Activated CD4-positive, alpha-beta memory T cell treated with anti-CD3 and anti-CD28 coated beads, Interleukin-2, amount 10 ng/mL, durations not matched to agents 7 days and 5 days (primary cell): Measurements from ENCODE around the gene FOXD3. TPM values are rescaled to one million over a fixed set of nuclear protein-coding genes. Genes with fewer than 3 reads are reported as not detected.

Experiments
- total RNA-seq, 2 experiments: library from RNA; stranded (reverse); gene quantifications; one replicate each; pipeline ENCODE4 v1.2.3, GENCODE V29; 2021

The FOXD3 gene
- total RNA-seq, 2 experiments from 2014 or later = not detected

Other genes starting within 250 kb of the FOXD3 start
- 10 to 100 TPM; 21.7 to 23.8 TPM for gene ALG6, start 45.1 kb downstream of the FOXD3 start, total RNA-seq
- 10 to 100 TPM; 44.9 to 46.2 TPM for gene ITGB3BP, start 200.7 kb downstream of the FOXD3 start, total RNA-seq
- gene EFCAB7, start 201.0 kb downstream of the FOXD3 start, total RNA-seq = 1 to 10 TPM; 6.7 to 6.8 TPM